ENCODE results near the gene MAP1LC3B2. TPM values are rescaled to one million over a fixed set of nuclear protein-coding genes. Genes with fewer than 3 reads are reported as not detected.

MAP1LC3B2 gene
- total and polyA plus RNA-seq, 2 of the 8 experiments (the other 6 are each of a cell fraction or from before 2014, with no cell fraction given) = 0.39 to 1.5 TPM

DNA sequence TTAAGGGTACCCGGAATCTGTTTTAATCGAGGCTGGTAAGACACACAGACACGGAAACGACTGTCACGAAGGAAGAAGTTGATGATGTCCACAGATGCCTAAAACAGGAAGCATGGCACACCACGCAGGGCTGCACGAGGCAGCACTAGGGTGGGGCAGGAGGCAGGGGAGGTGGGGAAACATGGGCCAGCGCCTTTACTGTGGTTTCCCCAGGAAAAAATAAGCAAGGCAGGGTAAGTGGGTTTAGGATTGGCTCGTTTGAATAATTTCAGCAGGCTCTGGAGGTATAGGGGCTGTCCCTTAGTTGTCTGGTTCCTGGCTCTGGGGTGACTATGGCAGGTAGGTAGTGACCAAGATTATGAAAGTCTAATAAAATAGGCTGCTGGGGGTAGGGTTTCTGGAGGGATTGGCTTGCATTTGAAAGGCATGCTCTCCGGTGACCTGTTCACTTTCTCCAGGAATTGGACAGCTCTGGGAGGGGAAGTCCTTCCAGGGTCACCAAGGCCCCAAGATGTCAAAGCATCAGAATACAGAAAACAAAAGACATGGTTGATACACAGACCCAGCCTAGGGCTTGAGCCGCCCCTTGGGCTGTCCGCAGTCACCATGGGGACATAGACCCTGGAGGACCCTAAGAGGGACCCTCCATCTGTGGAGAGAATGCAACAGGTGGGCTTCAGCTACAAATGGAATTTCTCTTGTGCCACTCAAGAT, 35.3 kb downstream of the MAP1LC3B2 start (continued):
- TF ChIP-seq CBX5 (IDR thresholded peaks at IDR 0.05; ENCODE audit: low read depth, low read length) (no peak), HDAC6 (IDR thresholded peaks at IDR 0.05; ENCODE audit: low read depth, low read length) (no peak), RNF2 (IDR thresholded peaks at IDR 0.05; ENCODE audit: borderline replicate concordance, low read depth, low read length, missing control alignments, poor library complexity, severe bottlenecking) (no peak), HDAC2 (IDR thresholded peaks at IDR 0.05; ENCODE audit: borderline replicate concordance in 1 of 2, low read depth in 2 of 2, low read length in 2 of 2) (no peak)
- TF ChIP-seq, protein P1, sequence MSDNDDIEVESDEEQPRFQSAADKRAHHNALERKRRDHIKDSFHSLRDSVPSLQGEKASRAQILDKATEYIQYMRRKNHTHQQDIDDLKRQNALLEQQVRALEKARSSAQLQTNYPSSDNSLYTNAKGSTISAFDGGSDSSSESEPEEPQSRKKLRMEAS (IDR thresholded peaks at IDR 0.05) = no peak

Measured in H1 (cell line).